Activated CD8-positive, alpha-beta T cell treated with anti-CD3 and anti-CD28 coated beads for 36 hours (primary cell): ENCODE data around the gene NOM1. TPM values are rescaled to one million over a fixed set of nuclear protein-coding genes. Genes with fewer than 3 reads are reported as not detected.

ENCODE experiments used
- ATAC-seq: fragments of 200-7000 bp; cut with Tn5 transposase; one replicate; pipeline ENCODE4 v1.10.0; 2021; ENCODE audit warnings: mild to moderate bottlenecking, moderate library complexity
- CTCF ChIA-PET: fragments of 350-600 bp; sonication (Branson Sonifier 250); formaldehyde crosslinking; loops from one replicate; lab custom pipeline; 2021; ENCODE audit warnings: antibody characterized with exemption; lab: Charles Lee
- POLR2A ChIA-PET: fragments of 350-600 bp; sonication (Branson Sonifier 250); formaldehyde crosslinking; loops from one replicate; lab custom pipeline; 2021; ENCODE audit warnings: antibody characterized with exemption; lab: Charles Lee
- DNase-seq: peaks from one replicate; pipeline ENCODE4 v3.0.0-alpha.2; 2020
- H3K27ac Mint-ChIP-seq: one replicate; pipeline ENCODE4 v1.8.0; 2021; ENCODE audit warnings: mild to moderate bottlenecking, mixed read lengths
- H3K27me3 Mint-ChIP-seq: one replicate; pipeline ENCODE4 v1.8.0; 2021; ENCODE audit warnings: mixed read lengths
- H3K36me3 Mint-ChIP-seq: one replicate; pipeline ENCODE4 v1.8.0; 2021; ENCODE audit warnings: low read depth, mixed read lengths
- H3K4me1 Mint-ChIP-seq: one replicate; pipeline ENCODE4 v1.8.0; 2021; ENCODE audit warnings: low read depth, mixed read lengths
- H3K4me3 Mint-ChIP-seq: one replicate; pipeline ENCODE4 v1.8.0; 2021; ENCODE audit warnings: mild to moderate bottlenecking, moderate library complexity, mixed read lengths
- H3K9me3 Mint-ChIP-seq: one replicate; pipeline ENCODE4 v1.8.0; 2021; ENCODE audit warnings: mixed read lengths
- CTCF ChIP-seq: fragments of 200-600 bp; IDR thresholded peaks from one replicate; pipeline ENCODE4 v1.8.0; 2022; ENCODE audit warnings: antibody characterized with exemption, mild to moderate bottlenecking
- intact Hi-C: fragments of 100-400 bp; cut with micrococcal nuclease; formaldehyde crosslinking; loops from one replicate; pipeline ENCODE4 v1.10.0; 2022
- total RNA-seq, 2 experiments: library from RNA; stranded (reverse); gene quantifications; one replicate each; pipeline ENCODE4 v1.2.3, GENCODE V29; 2021

The NOM1 gene
- total RNA-seq, 2 experiments from 2014 or later = 32.4 to 34.0 TPM

- intact Hi-C loops = no loop called here
- H3K4me1 Mint-ChIP-seq = no peaks in the 10 kb centered on the region
These were observed 13.4 kb downstream of the NOM1 start for GRCh38 chr7:156962897-156963296.

GRCh38 chr7:156963472-156963871 is 14.0 kb downstream of the NOM1 start:
- ChIA-PET CTCF (interaction anchor here (0.8 kb wide), 1 partner anchor 14 kb away, joined by 3 read pairs; no protein-coding TSS in a partner anchor), POLR2A (interaction anchor here (1.0 to 1.2 kb wide), 2 partner anchors 8 to 12 kb away, joined by 3 read pairs; no protein-coding TSS in a partner anchor)
- ATAC-seq (no peak), DNase-seq (no peak)
- Mint-ChIP-seq H3K4me3 (no peak overlapping the region), H3K27me3 (no peaks in the 10 kb centered on the region), H3K9me3 (no peaks in the 10 kb centered on the region), H3K4me1 (no peaks in the 10 kb centered on the region), H3K36me3 (peaks cover 57% of the 10 kb centered on the region), H3K27ac (no peak overlapping the region)
- TF ChIP-seq CTCF = no peak
- intact Hi-C loops = no loop called here

More at GRCh38 chr7:156962897-156963296, 13.4 kb downstream of the NOM1 start:
- CTCF ChIA-PET = interaction anchor here (0.8 kb wide), 1 partner anchor 13 kb away, joined by 3 read pairs; no protein-coding TSS in a partner anchor
- POLR2A ChIA-PET = interaction anchor here (1.0 to 1.2 kb wide), 2 partner anchors 9 to 11 kb away, joined by 3 read pairs; no protein-coding TSS in a partner anchor
- H3K27ac Mint-ChIP-seq = no peak overlapping the region
- TF ChIP-seq CTCF = no peak
- ATAC-seq (no peak), DNase-seq (no peak)
- no peaks in the 10 kb centered on the region for H3K9me3 Mint-ChIP-seq
- no peak overlapping the region for H3K4me3 Mint-ChIP-seq
- H3K27me3 Mint-ChIP-seq = no peaks in the 10 kb centered on the region
- peaks cover 59% of the 10 kb centered on the region for H3K36me3 Mint-ChIP-seq

GRCh38 chr7:156964971-156965370 is 15.5 kb downstream of the NOM1 start:
- CTCF ChIA-PET = interaction anchor here (1.1 to 5.2 kb wide), 2 partner anchors 15 to 433 kb away, joined by 3 to 29 read pairs; partner anchors contain the start of gene NOM1
- Mint-ChIP-seq H3K27me3 (no peaks in the 10 kb centered on the region), H3K27ac (no peak overlapping the region), H3K36me3 (peaks cover 53% of the 10 kb centered on the region), H3K9me3 (no peaks in the 10 kb centered on the region), H3K4me3 (no peak overlapping the region), H3K4me1 (no peaks in the 10 kb centered on the region)
- intact Hi-C loops = no loop called here
- TF ChIP-seq CTCF = no peak
- DNase-seq (no peak), ATAC-seq (no peak)
- POLR2A ChIA-PET = interaction anchor here (1.1 kb wide), 1 partner anchor 14 kb away, joined by 3 read pairs; no protein-coding TSS in a partner anchor

DNA sequence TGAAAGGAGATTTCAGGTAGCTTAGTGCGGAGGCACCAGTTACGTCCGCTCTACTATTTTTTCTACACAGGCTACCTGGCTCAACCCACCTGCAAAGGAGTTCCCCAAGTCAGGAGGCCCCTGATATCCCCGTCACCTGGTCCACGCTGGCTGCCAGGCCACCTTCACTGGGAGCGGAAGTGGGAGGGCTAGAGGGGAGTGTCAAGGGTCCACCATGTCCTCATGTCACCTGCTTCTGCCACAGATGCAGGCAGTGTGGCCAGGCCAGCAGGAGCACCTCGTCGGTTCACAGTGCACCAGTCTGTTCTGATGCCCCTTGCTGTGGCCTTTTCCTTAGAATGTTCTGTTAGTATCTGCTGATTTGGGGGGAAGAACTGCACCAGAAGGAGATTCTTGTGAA is 16.9 kb downstream of the NOM1 start:
- H3K9me3 Mint-ChIP-seq = no peaks in the 10 kb centered on the region
- TF ChIP-seq CTCF = no peak
- ATAC-seq (no peak), DNase-seq (no peak)
- ChIA-PET POLR2A (interaction anchor here (0.7 to 1.5 kb wide), 2 partner anchors 11 to 75 kb away, joined by 3 read pairs; no protein-coding TSS in a partner anchor), CTCF (interaction anchor here (5.2 kb wide), 1 partner anchor 16 kb away, joined by 29 read pairs; the partner anchor contains the start of gene NOM1)
- no peak overlapping the region for H3K4me3 Mint-ChIP-seq
- no peaks in the 10 kb centered on the region for H3K27me3 Mint-ChIP-seq
- H3K36me3 Mint-ChIP-seq = peaks cover 41% of the 10 kb centered on the region
- intact Hi-C loops = no loop called here
- no peaks in the 10 kb centered on the region for H3K4me1 Mint-ChIP-seq
- H3K27ac Mint-ChIP-seq = no peak overlapping the region

DNA sequence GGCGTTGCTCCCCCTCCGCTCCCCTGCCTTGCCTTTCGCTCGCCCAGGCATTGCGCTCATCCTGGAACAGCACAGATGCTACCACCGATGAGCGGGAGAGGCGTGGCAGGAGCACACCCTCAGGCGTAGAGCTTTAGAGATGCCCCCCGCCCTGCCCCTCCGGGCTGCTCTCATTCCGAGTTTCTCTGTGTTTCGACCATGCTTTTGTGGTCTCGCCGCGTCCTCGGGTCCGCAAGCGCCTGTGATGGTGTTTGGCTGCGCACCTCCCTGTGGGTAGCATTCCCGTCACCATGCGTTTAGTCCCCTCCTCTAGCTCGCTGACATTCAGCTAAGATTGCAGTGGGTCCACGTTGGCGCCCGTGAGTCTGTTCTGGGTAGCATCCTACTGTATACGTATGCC is 18.7 kb downstream of the NOM1 start:
- Mint-ChIP-seq H3K27me3 (no peaks in the 10 kb centered on the region), H3K27ac (no peak overlapping the region), H3K36me3 (peaks cover 26% of the 10 kb centered on the region), H3K4me1 (no peaks in the 10 kb centered on the region), H3K9me3 (no peaks in the 10 kb centered on the region), H3K4me3 (no peak overlapping the region)
- TF ChIP-seq CTCF = no peak
- ATAC-seq (no peak), DNase-seq (no peak)
- intact Hi-C loops = no loop called here
- ChIA-PET CTCF (interaction anchor here (0.8 to 5.2 kb wide), 3 partner anchors 8 to 18 kb away, joined by 3 to 29 read pairs (median 3); partner anchors contain the start of gene NOM1), POLR2A (interaction anchor here (2.6 kb wide), 1 partner anchor 10 kb away, joined by 7 read pairs; no protein-coding TSS in a partner anchor)
